Body of pancreas (tissue), 4 donors: ENCODE data around the gene KCNK10.

Experiments used
- CTCF ChIP-seq, 7 experiments: fragments of 450-650 bp in 4 of 7; fragments of 200-600 bp in 3 of 7; sonication (generic) in 3 of 7; IDR thresholded peaks; one replicate each; pipeline ENCODE4 v1.5.1; 2016 to 2019; ENCODE audit warnings: antibody characterized with exemption in 7 of 7
- POLR2A ChIP-seq, 3 donors: fragments of 450-650 bp; IDR thresholded peaks; one replicate each; pipeline ENCODE4 v1.6.1; 2016; ENCODE audit warnings: antibody characterized with exemption in 3 of 3, mild to moderate bottlenecking in 2 of 3

DNA sequence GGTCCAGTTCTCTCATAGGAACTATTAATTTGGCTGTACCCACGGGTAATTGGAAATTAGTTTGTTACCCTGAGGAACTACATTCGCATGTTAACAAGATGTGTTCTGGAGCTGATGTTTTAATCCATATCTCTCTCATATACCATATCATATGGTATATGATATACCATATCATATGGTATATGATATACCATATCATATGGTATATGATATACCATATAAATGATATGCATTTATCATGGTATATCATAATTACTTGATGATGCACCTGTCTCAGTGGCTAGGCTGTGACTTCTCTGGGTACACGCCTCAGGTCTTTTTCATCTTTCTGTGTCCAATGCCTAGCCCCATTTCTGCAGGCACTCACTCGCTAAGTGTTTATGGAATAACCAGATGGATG is 13.0 kb downstream of the KCNK10 start:
- TF ChIP-seq CTCF (IDR thresholded peaks at IDR 0.05) (no peak), POLR2A (IDR thresholded peaks at IDR 0.05) (no peak)
